ENCODE measurements around the gene OPRM1. TPM values are rescaled to one million over a fixed set of nuclear protein-coding genes. Genes with fewer than 3 reads are reported as not detected.

OPRM1 gene
- total and polyA plus RNA-seq, 2 of the 8 experiments (the other 6 are each of a cell fraction or from before 2014, with no cell fraction given), result not detected

DNA sequence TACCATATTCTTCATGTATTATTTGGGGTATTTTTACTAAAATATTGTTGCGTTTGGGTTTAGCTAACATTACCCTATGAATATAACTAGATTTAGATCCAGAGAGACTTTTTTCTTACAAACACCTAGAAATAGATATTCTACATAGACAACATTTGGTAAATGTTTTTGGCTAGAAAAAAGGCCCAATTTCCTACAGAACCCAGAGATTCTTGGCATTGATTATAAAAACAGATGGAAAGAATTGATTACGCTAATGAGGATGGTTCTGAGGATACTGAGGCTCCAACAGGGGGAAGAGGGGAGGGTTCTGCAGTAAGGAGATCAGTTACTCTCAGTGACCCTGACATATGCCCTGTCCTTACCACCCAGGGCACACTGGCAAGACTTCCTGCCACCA, 194.3 kb downstream of the OPRM1 start:
- Histone ChIP-seq H2BK5ac (ENCODE audit: low read depth, low read length) (no peak overlapping the region), H3K27me3 (replicated peaks in 1 of 4; ENCODE audit: control insufficient read depth in 3 of 4, extremely low read depth in 1 of 4, insufficient read depth in 3 of 4, low read length in 3 of 4) (no peaks in the 10 kb centered on the region), H2AK5ac (ENCODE audit: low read depth, low read length) (no peak overlapping the region), H3K9me3 (ENCODE audit: insufficient read depth in 2 of 2, low read depth in 1 of 2, low read length in 1 of 2) (no peaks in the 10 kb centered on the region; a peak in 1 of 4 replicates), H3K4me2 (ENCODE audit: insufficient read depth in 1 of 2, low read depth in 2 of 2, low read length in 2 of 2) (no peak overlapping the region), H2BK15ac (ENCODE audit: low read length) (no peak overlapping the region), H2BK20ac (ENCODE audit: low read length) (no peak overlapping the region), H3K79me2 (ENCODE audit: control insufficient read depth in 1 of 2, insufficient read depth in 2 of 2, low read length in 2 of 2) (no peaks in the 10 kb centered on the region), H3K4me1 (replicated peaks in 1 of 4; ENCODE audit: control insufficient read depth in 3 of 4, insufficient read depth in 4 of 4, low read length in 3 of 4) (no peaks in the 10 kb centered on the region), H3K79me1 (ENCODE audit: low read depth, low read length) (no peaks in the 10 kb centered on the region), H3K23ac (ENCODE audit: insufficient read length) (no peak overlapping the region), H3K23me2 (ENCODE audit: low read depth, low read length) (no peaks in the 10 kb centered on the region), H3K36me3 (ENCODE audit: control insufficient read depth in 2 of 4, insufficient read depth in 4 of 4, low read length in 3 of 4) (no peaks in the 10 kb centered on the region), H4K8ac (ENCODE audit: extremely low read depth, insufficient read depth, low read length) (no peak overlapping the region), H2BK120ac (replicated peaks; ENCODE audit: low read depth, low read length) (no peak overlapping the region), H3K56ac (replicated peaks; ENCODE audit: insufficient read length, low read depth, low read length) (no peak overlapping the region), H3K27ac (ENCODE audit: low read depth, low read length) (no peak overlapping the region), H2BK12ac (ENCODE audit: low read depth, low read length) (no peak overlapping the region), H3K14ac (ENCODE audit: insufficient read length) (no peak overlapping the region), H3K4me3 (ENCODE audit: extremely low read depth in 1 of 4, insufficient read depth in 2 of 4, low read depth in 3 of 4, low read length in 4 of 4) (no peak overlapping the region), H3K4ac (replicated peaks; ENCODE audit: insufficient read length, low read depth, low read length) (no peak overlapping the region), H4K5ac (ENCODE audit: insufficient read length, low read depth, low read length) (no peak overlapping the region), H3K9ac (replicated peaks in 1 of 4; ENCODE audit: extremely low read depth in 1 of 4, low read depth in 3 of 4, low read length in 3 of 4) (no peak overlapping the region), H2AFZ (ENCODE audit: low read length) (no peak overlapping the region), H4K20me1 (replicated peaks in 1 of 2; ENCODE audit: control insufficient read depth in 1 of 2, insufficient read depth in 2 of 2, low read length in 2 of 2) (no peaks in the 10 kb centered on the region), H3K18ac (ENCODE audit: extremely low read depth, low read length) (no peak overlapping the region), H4K91ac (replicated peaks; ENCODE audit: insufficient read length, low read length) (no peak overlapping the region)
- 91% methylated on average over 2 of the region's 2 CpGs; no CpG with 5 or more reads in 1 of the 2 experiments for WGBS, 2 experiments (ENCODE audit: extremely low coverage in 1 of 2, insufficient coverage in 1 of 2, insufficient read length in 1 of 2, insufficient replicate concordance in 2 of 2, low coverage in 1 of 2, low lambda C conversion rate in 2 of 2, missing lambda C conversion rate in 1 of 2)
- ChIA-PET POLR2A (ENCODE audit: partially characterized antibody) (no interaction called here), CTCF (ENCODE audit: partially characterized antibody) (interaction anchor here (1.8 kb wide), 1 partner anchor 10 kb away, joined by 4 read pairs; no protein-coding TSS in a partner anchor)
- FAIRE-seq, result no peak
- DNase-seq (ENCODE audit: low read depth in 1 of 2, low spot score in 2 of 2), result no peak
- TF ChIP-seq FOSL1 (IDR thresholded peaks at IDR 0.05; ENCODE audit: insufficient read depth, low read depth, low read length) (no peak), KDM5A (IDR thresholded peaks at IDR 0.05; ENCODE audit: low read length) (no peak)

Measured in H1 (cell line).